T-helper 2 cell treated with Interferon-gamma antibody and Interleukin-4, amounts not matched to agents 5 μg/mL and 100 μg/mL, for 36 hours (primary cell): ENCODE data around the gene IGFBP7.

Source experiments
- DNase-seq: peaks from one replicate; pipeline ENCODE4 v3.0.0; 2021; ENCODE audit warnings: low spot score
- H3K27ac Mint-ChIP-seq: one replicate; pipeline ENCODE4 v1.8.0; 2021; ENCODE audit warnings: mild to moderate bottlenecking, mixed read lengths
- H3K27me3 Mint-ChIP-seq: one replicate; pipeline ENCODE4 v1.8.0; 2021; ENCODE audit warnings: low read depth, mixed read lengths
- H3K36me3 Mint-ChIP-seq: one replicate; pipeline ENCODE4 v1.8.0; 2021; ENCODE audit warnings: low read depth, mixed read lengths
- H3K4me1 Mint-ChIP-seq: one replicate; pipeline ENCODE4 v1.8.0; 2021; ENCODE audit warnings: low read depth, mixed read lengths
- H3K4me3 Mint-ChIP-seq: one replicate; pipeline ENCODE4 v1.8.0; 2022; ENCODE audit warnings: mild to moderate bottlenecking, moderate library complexity, mixed read lengths
- H3K9me3 Mint-ChIP-seq: one replicate; pipeline ENCODE4 v1.8.0; 2021; ENCODE audit warnings: mixed read lengths

Gene IGFBP7

DNA sequence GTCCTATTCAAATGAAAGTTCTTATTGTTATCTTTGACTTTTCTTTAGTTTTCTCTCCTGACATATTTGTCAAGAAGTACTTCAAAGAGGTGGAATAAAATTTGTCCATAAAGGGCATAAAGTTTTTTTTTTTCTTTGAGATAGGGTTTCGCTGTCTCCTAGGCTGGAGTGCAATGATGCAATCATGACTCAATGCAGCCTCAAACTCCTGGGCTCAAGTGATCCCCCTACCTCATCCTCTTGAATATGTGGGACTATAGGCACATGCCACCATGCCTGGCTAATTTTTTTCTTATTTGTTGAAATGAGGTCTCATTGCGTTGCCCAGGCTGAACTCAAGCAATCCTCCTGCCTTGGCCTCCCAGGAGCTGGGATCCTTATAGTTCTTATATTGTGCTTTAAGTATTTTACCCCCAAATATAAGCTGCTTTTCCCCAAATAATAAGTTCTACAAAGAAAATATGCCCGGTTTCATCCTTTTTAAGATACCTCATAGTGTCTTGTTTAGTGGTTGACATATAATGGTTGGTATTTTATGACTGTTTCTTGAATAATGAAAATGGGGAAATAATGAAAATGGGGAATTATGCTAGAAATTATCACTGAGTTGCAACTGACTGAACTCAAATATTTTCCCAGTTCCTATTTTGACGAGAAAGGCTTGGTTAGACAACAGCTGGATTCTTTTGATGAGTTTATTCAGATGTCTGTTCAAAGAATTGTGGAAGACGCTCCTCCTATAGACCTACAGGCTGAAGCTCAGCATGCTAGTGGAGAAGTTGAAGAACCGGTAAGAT, 119.9 kb downstream of the IGFBP7 start:
- Mint-ChIP-seq H3K9me3 (no peaks in the 10 kb centered on the region), H3K27ac (no peak overlapping the region), H3K27me3 (no peaks in the 10 kb centered on the region), H3K36me3 (peaks cover 64% of the 10 kb centered on the region), H3K4me3 (no peak overlapping the region), H3K4me1 (peaks cover 26% of the 10 kb centered on the region)
- DNase-seq: no peak

DNA sequence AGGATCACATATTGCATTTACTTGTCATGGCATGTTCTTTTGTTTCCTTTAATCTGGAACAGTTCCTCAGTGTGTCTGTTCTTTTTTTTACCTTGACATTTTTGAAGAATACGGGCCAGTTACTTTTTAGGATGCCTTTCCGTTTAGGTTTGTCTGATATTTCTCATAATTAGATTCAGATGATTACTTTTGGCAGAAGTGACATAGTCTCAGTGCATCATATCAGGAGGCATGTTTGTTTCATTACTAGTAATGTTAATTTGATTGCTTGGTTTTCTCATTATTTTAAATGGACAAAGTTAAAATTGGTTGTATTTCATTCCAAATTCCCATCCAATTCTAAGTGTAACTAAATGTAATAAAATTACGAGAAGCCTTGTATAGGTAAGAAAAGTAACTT, 123.2 kb downstream of the IGFBP7 start:
- no peak overlapping the region for H3K27ac Mint-ChIP-seq
- peaks cover 37% of the 10 kb centered on the region for H3K4me1 Mint-ChIP-seq
- no peaks in the 10 kb centered on the region for H3K9me3 Mint-ChIP-seq
- no peak overlapping the region for H3K4me3 Mint-ChIP-seq
- no peak for DNase-seq
- no peaks in the 10 kb centered on the region for H3K27me3 Mint-ChIP-seq
- peaks cover 63% of the 10 kb centered on the region for H3K36me3 Mint-ChIP-seq

GRCh38 chr4:56986192-56986591, 124.0 kb downstream of the IGFBP7 start:
- Mint-ChIP-seq H3K4me1 (peaks cover 38% of the 10 kb centered on the region), H3K4me3 (no peak overlapping the region), H3K27ac (no peak overlapping the region), H3K36me3 (peaks cover 63% of the 10 kb centered on the region), H3K9me3 (no peaks in the 10 kb centered on the region), H3K27me3 (no peaks in the 10 kb centered on the region)
- DNase-seq: no peak

GRCh38 chr4:56981795-56982201, 128.4 kb downstream of the IGFBP7 start:
- Mint-ChIP-seq H3K4me1 (peaks cover 30% of the 10 kb centered on the region), H3K9me3 (no peaks in the 10 kb centered on the region), H3K27me3 (no peaks in the 10 kb centered on the region), H3K4me3 (peak overlapping the region; percentile 96), H3K36me3 (peaks cover 51% of the 10 kb centered on the region), H3K27ac (peak overlapping the region; percentile 67)
- DNase-seq: no peak
